Erythroblast (primary cell): ENCODE data around the gene SCYGR2.

Experiments
- GATA1 ChIP-seq: IDR thresholded peaks from 2 replicates; pipeline ENCODE4 v1.6.1; 2011; ENCODE audit warnings: low read depth, mild to moderate bottlenecking, control low read depth, low read length, moderate library complexity
- POLR2A ChIP-seq: IDR thresholded peaks from 2 replicates; pipeline ENCODE4 v1.6.1; 2011; ENCODE audit warnings: mild to moderate bottlenecking, low read length

DNA sequence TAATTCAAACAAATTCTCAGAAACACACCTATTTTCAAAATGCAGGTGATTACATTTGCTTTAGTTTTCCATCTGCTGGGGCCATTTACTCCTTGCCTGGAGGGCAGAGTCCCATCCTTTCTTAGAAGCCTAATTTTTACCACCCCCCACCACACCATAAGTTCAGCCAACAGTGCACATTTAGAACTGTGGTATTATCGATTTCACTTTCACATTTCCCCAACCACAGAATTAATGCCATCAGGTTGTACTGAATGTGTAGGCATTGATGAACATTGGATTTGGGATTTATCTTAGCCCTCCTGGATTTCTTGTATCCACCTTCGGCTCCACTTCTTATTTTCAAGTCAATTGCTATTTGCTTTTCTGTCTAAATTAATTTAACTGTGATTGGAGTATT lies 11.4 kb downstream of the SCYGR2 start:
- no peak for TF ChIP-seq POLR2A
- TF ChIP-seq GATA1 = no peak
